Endodermal cell (in vitro differentiated cells): Measurements from ENCODE around the gene TNS3. TPM values are rescaled to one million over a fixed set of nuclear protein-coding genes. Genes with fewer than 3 reads are reported as not detected.

Experiments used
- DNase-seq: peaks from one replicate; pipeline ENCODE4 v3.0.0-alpha.2; 2017
- H3K27ac ChIP-seq: 2 replicates; pipeline ENCODE4 v1.5.1; 2013; ENCODE audit warnings: mild to moderate bottlenecking, low read depth, low read length, moderate library complexity
- H3K27me3 ChIP-seq: 2 replicates; pipeline ENCODE4 v1.6.1; 2013; ENCODE audit warnings: mild to moderate bottlenecking, low read length, moderate library complexity; ENCODE audit not compliant: insufficient read depth, control insufficient read depth, poor library complexity, severe bottlenecking
- H3K36me3 ChIP-seq: 2 replicates; pipeline ENCODE4 v1.7.0; 2013; ENCODE audit warnings: mild to moderate bottlenecking, low read length, moderate library complexity; ENCODE audit not compliant: control insufficient read depth, insufficient read depth
- H3K4me1 ChIP-seq: one replicate; pipeline ENCODE4 v1.7.0; 2013; ENCODE audit warnings: low read length; ENCODE audit not compliant: control insufficient read depth, insufficient read depth
- H3K4me3 ChIP-seq: 2 replicates; pipeline ENCODE4 v1.5.1; 2013; ENCODE audit warnings: mild to moderate bottlenecking, low read length, moderate library complexity
- H3K9ac ChIP-seq: 2 replicates; pipeline ENCODE4 v1.6.1; 2013; ENCODE audit warnings: mild to moderate bottlenecking, low read length, moderate library complexity; ENCODE audit not compliant: poor library complexity, severe bottlenecking; ENCODE audit errors: extremely low read depth
- H3K9me3 ChIP-seq: 2 replicates; pipeline ENCODE4 v1.6.1; 2013; ENCODE audit warnings: mild to moderate bottlenecking, low read length, moderate library complexity; ENCODE audit not compliant: control insufficient read depth
- H3K27ac Mint-ChIP-seq: 2 replicates; pipeline ENCODE4 v1.8.0; 2020; ENCODE audit warnings: mixed read lengths
- H3K27me3 Mint-ChIP-seq: 2 replicates; pipeline ENCODE4 v1.8.0; 2021; ENCODE audit warnings: mild to moderate bottlenecking, mixed read lengths; ENCODE audit not compliant: insufficient read depth
- H3K36me3 Mint-ChIP-seq: 2 replicates; pipeline ENCODE4 v1.8.0; 2020; ENCODE audit warnings: low read depth, mixed read lengths
- H3K4me1 Mint-ChIP-seq: 2 replicates; pipeline ENCODE4 v1.8.0; 2020; ENCODE audit warnings: mixed read lengths
- H3K4me3 Mint-ChIP-seq: 2 replicates; pipeline ENCODE4 v1.8.0; 2020; ENCODE audit warnings: mild to moderate bottlenecking, moderate library complexity, mixed read lengths
- H3K9me3 Mint-ChIP-seq: 2 replicates; pipeline ENCODE4 v1.8.0; 2020; ENCODE audit warnings: mild to moderate bottlenecking, mixed read lengths
- CTCF ChIP-seq: fragments of 200-600 bp; sonication (generic); conservative IDR thresholded peaks from 2 replicates; pipeline ENCODE4 v1.5.0; 2021; ENCODE audit warnings: antibody characterized with exemption, mild to moderate bottlenecking
- WGBS, 2 experiments: methylation state at CpG; one replicate each; pipeline versions ENCODE4 v1.1.5 to v1.1.7; 2013; ENCODE audit warnings: missing lambda C conversion rate in 2 of 2, mixed read lengths in 1 of 2; ENCODE audit not compliant: insufficient coverage in 1 of 2, insufficient read length in 1 of 2; 5-methylcytosine and 5-hydroxymethylcytosine counted together
- total RNA-seq, 2 donors: library from RNA; stranded (reverse); fragmentation: NEBNext Ultra II Directional in 1 of 2; extraction: Animal tissue kit (Norgen Biotek cat#: 25700) in 1 of 2; gene quantifications; 2 replicates in 1 of 2; 3 replicates in 1 of 2; pipeline ENCODE4 v1.2.1, GENCODE V29; 2021

The TNS3 gene
- total RNA-seq, 2 donors from 2014 or later = 33.8 to 38.5 TPM

- WGBS, 2 experiments = 93 to 95% methylated on average over 12 to 20 of the region's 20 CpGs
- H3K36me3 Mint-ChIP-seq = peaks cover 32% of the 10 kb centered on the region
Observed at GRCh38 chr7:47277321-47277781, 304.6 kb downstream of the TNS3 start.

GRCh38 chr7:47273974-47274766 is 307.7 kb downstream of the TNS3 start:
- H3K36me3 Mint-ChIP-seq = peaks cover 12% of the 10 kb centered on the region
- H3K27ac Mint-ChIP-seq = no peak overlapping the region
- no peaks in the 10 kb centered on the region for H3K27me3 Mint-ChIP-seq
- H3K9me3 Mint-ChIP-seq = no peaks in the 10 kb centered on the region
- Histone ChIP-seq H3K4me3 (no peak overlapping the region), H3K9me3 (no peaks in the 10 kb centered on the region), H3K27ac (no peak overlapping the region), H3K27me3 (no peaks in the 10 kb centered on the region), H3K4me1 (no peaks in the 10 kb centered on the region), H3K9ac (no peak overlapping the region), H3K36me3 (peaks cover 3% of the 10 kb centered on the region)
- 93 to 100% methylated on average over 3 to 6 of the region's 6 CpGs for WGBS, 2 experiments
- no peaks in the 10 kb centered on the region for H3K4me1 Mint-ChIP-seq
- H3K4me3 Mint-ChIP-seq = no peak overlapping the region
- no peak for TF ChIP-seq CTCF
- no peak for DNase-seq

More at GRCh38 chr7:47277321-47277781, 304.6 kb downstream of the TNS3 start:
- H3K9me3 Mint-ChIP-seq = no peaks in the 10 kb centered on the region
- no peaks in the 10 kb centered on the region for H3K27me3 Mint-ChIP-seq
- no peaks in the 10 kb centered on the region for H3K9me3 ChIP-seq
- no peak overlapping the region for H3K4me3 ChIP-seq
- no peak overlapping the region for H3K4me3 Mint-ChIP-seq
- no peaks in the 10 kb centered on the region for H3K4me1 ChIP-seq
- H3K27me3 ChIP-seq = no peaks in the 10 kb centered on the region
- no peak overlapping the region for H3K27ac ChIP-seq
- TF ChIP-seq CTCF = no peak
- peaks cover 5% of the 10 kb centered on the region for H3K36me3 ChIP-seq
- H3K4me1 Mint-ChIP-seq = no peaks in the 10 kb centered on the region
- no peak for DNase-seq
- H3K27ac Mint-ChIP-seq = no peak overlapping the region
- H3K9ac ChIP-seq = no peak overlapping the region

- TF ChIP-seq CTCF = no peak
- Mint-ChIP-seq H3K4me3 (no peak overlapping the region), H3K36me3 (peaks cover 12% of the 10 kb centered on the region), H3K27ac (no peak overlapping the region), H3K4me1 (no peaks in the 10 kb centered on the region), H3K27me3 (no peaks in the 10 kb centered on the region), H3K9me3 (no peaks in the 10 kb centered on the region)
- Histone ChIP-seq H3K27ac (no peak overlapping the region), H3K36me3 (peaks cover 3% of the 10 kb centered on the region), H3K9me3 (no peaks in the 10 kb centered on the region), H3K4me3 (no peak overlapping the region), H3K27me3 (no peaks in the 10 kb centered on the region), H3K4me1 (no peaks in the 10 kb centered on the region), H3K9ac (no peak overlapping the region)
- WGBS, 2 experiments = 92 to 100% methylated on average over 2 to 4 of the region's 4 CpGs
- DNase-seq = no peak
Observed at GRCh38 chr7:47273088-47273487, 308.8 kb downstream of the TNS3 start.
